H9 (cell line): Measurements from ENCODE around the gene PDE2A. TPM values are rescaled to one million over a fixed set of nuclear protein-coding genes. Genes with fewer than 3 reads are reported as not detected.

Experiments
- DNase-seq: peaks from one replicate; pipeline ENCODE4 v3.0.0-alpha.2; 2017
- H2AFZ ChIP-seq: one replicate; pipeline ENCODE4 v1.6.1; 2013; ENCODE audit warnings: mild to moderate bottlenecking, low read length, control low read depth, moderate library complexity
- H2AK5ac ChIP-seq: 2 replicates; pipeline ENCODE4 v1.6.1; 2013; ENCODE audit warnings: low read length, control low read depth, mixed read lengths; ENCODE audit not compliant: insufficient read length
- H2BK120ac ChIP-seq: one replicate; pipeline ENCODE4 v1.6.1; 2013; ENCODE audit warnings: low read depth, mild to moderate bottlenecking, low read length, control low read depth, inconsistent platforms; ENCODE audit not compliant: poor library complexity, severe bottlenecking
- H2BK12ac ChIP-seq: 2 replicates; pipeline ENCODE4 v1.6.1; 2013; ENCODE audit warnings: low read length, control low read depth, mixed read lengths, low read depth; ENCODE audit not compliant: insufficient read length
- H2BK15ac ChIP-seq: 2 replicates; pipeline ENCODE4 v1.6.1; 2013; ENCODE audit warnings: low read depth, low read length, control low read depth
- H2BK20ac ChIP-seq: one replicate; pipeline ENCODE4 v1.6.1; 2013; ENCODE audit warnings: low read depth, mild to moderate bottlenecking, low read length, control low read depth, inconsistent platforms; ENCODE audit not compliant: poor library complexity, severe bottlenecking
- H2BK5ac ChIP-seq: 2 replicates; pipeline ENCODE4 v1.6.1; 2013; ENCODE audit warnings: low read length, control low read depth, mixed read lengths; ENCODE audit not compliant: insufficient read length
- H3K14ac ChIP-seq: 2 replicates; pipeline ENCODE4 v1.6.1; 2013; ENCODE audit warnings: low read length, control low read depth; ENCODE audit not compliant: insufficient read depth
- H3K18ac ChIP-seq: 2 replicates; pipeline ENCODE4 v1.6.1; 2013; ENCODE audit warnings: low read depth, mild to moderate bottlenecking, mixed read lengths, low read length, control low read depth; ENCODE audit not compliant: insufficient read length
- H3K23ac ChIP-seq: 2 replicates; pipeline ENCODE4 v1.6.1; 2013; ENCODE audit warnings: low read length, control low read depth, mixed read lengths, low read depth; ENCODE audit not compliant: insufficient read length
- H3K23me2 ChIP-seq: 2 replicates; pipeline ENCODE4 v1.6.1; 2013; ENCODE audit warnings: low read depth, mild to moderate bottlenecking, mixed read lengths, low read length, control low read depth; ENCODE audit not compliant: insufficient read length, poor library complexity, severe bottlenecking
- H3K27ac ChIP-seq: 2 replicates; pipeline ENCODE4 v1.5.1; 2013; ENCODE audit warnings: low read length, control low read depth, mixed read lengths, low read depth; ENCODE audit not compliant: insufficient read length
- H3K27me3 ChIP-seq: 2 replicates; pipeline ENCODE4 v1.6.1; 2013; ENCODE audit warnings: low read length, control low read depth, inconsistent platforms; ENCODE audit not compliant: insufficient read depth
- H3K4ac ChIP-seq: 2 replicates; pipeline ENCODE4 v1.6.1; 2013; ENCODE audit warnings: low read depth, mild to moderate bottlenecking, control low read depth, inconsistent platforms, low read length, moderate library complexity
- H3K4me1 ChIP-seq: 2 replicates; pipeline ENCODE4 v1.6.1; 2013; ENCODE audit warnings: low read length, control low read depth, inconsistent platforms; ENCODE audit not compliant: insufficient read depth
- H3K4me2 ChIP-seq: 2 replicates; pipeline ENCODE4 v1.6.1; 2013; ENCODE audit warnings: low read length, control low read depth, mixed read lengths; ENCODE audit not compliant: insufficient read length, insufficient read depth
- H3K56ac ChIP-seq: 2 replicates; pipeline ENCODE4 v1.6.1; 2013; ENCODE audit warnings: low read depth, mild to moderate bottlenecking, mixed read lengths, low read length, control low read depth; ENCODE audit not compliant: insufficient read length
- H3K79me1 ChIP-seq: 2 replicates; pipeline ENCODE4 v1.6.1; 2013; ENCODE audit warnings: low read depth, mild to moderate bottlenecking, moderate library complexity, low read length, control low read depth, inconsistent platforms; ENCODE audit not compliant: insufficient read depth, poor library complexity, severe bottlenecking
- H3K79me2 ChIP-seq: 2 replicates; pipeline ENCODE4 v1.6.1; 2013; ENCODE audit warnings: low read length, control low read depth, inconsistent platforms; ENCODE audit not compliant: insufficient read depth
- H3K9ac ChIP-seq: 2 replicates; pipeline ENCODE4 v1.6.1; 2013; ENCODE audit warnings: low read length, control low read depth, mixed read lengths; ENCODE audit not compliant: insufficient read length; ENCODE audit errors: extremely low read depth
- H3K9me3 ChIP-seq: one replicate; pipeline ENCODE4 v1.6.1; 2013; ENCODE audit warnings: low read depth, low read length, inconsistent platforms; ENCODE audit not compliant: control insufficient read depth
- H3T11ph ChIP-seq: one replicate; pipeline ENCODE4 v1.6.1; 2013; ENCODE audit warnings: mild to moderate bottlenecking, low read length, control low read depth, inconsistent platforms
- H4K20me1 ChIP-seq: one replicate; pipeline ENCODE4 v1.6.1; 2013; ENCODE audit not compliant: control insufficient read depth, insufficient read length, insufficient read depth
- H4K5ac ChIP-seq: 2 replicates; pipeline ENCODE4 v1.6.1; 2013; ENCODE audit warnings: low read depth, mild to moderate bottlenecking, mixed read lengths, low read length, control low read depth; ENCODE audit not compliant: insufficient read length
- H4K8ac ChIP-seq: replicated peaks from 2 replicates; pipeline ENCODE4 v1.6.1; 2013; ENCODE audit warnings: low read length, control low read depth, mixed read lengths, low read depth; ENCODE audit not compliant: insufficient read length
- H4K91ac ChIP-seq: 2 replicates; pipeline ENCODE4 v1.6.1; 2013; ENCODE audit warnings: low read depth, mild to moderate bottlenecking, moderate library complexity, mixed read lengths, low read length, control low read depth; ENCODE audit not compliant: insufficient read length
- H3K27ac Mint-ChIP-seq, 3 experiments: 2 replicates in 2 of 3; 3 replicates in 1 of 3; pipeline ENCODE4 v1.8.0; 2020 to 2021; ENCODE audit warnings: mixed read lengths in 3 of 3, mild to moderate bottlenecking in 1 of 3, moderate library complexity in 1 of 3
- H3K27me3 Mint-ChIP-seq: 2 replicates; pipeline ENCODE4 v1.8.0; 2021; ENCODE audit warnings: low read depth, mild to moderate bottlenecking, moderate library complexity, mixed read lengths
- H3K36me3 Mint-ChIP-seq, 3 experiments: 2 replicates in 2 of 3; 3 replicates in 1 of 3; pipeline ENCODE4 v1.8.0; 2020 to 2021; ENCODE audit warnings: low read depth in 3 of 3, mixed read lengths in 3 of 3; ENCODE audit not compliant: insufficient read depth in 1 of 3
- H3K4me1 Mint-ChIP-seq, 2 experiments: 2 replicates each; pipeline ENCODE4 v1.8.0; 2020; ENCODE audit warnings: mixed read lengths in 2 of 2
- H3K4me3 Mint-ChIP-seq, 2 experiments: 2 replicates in 1 of 2; 3 replicates in 1 of 2; pipeline ENCODE4 v1.8.0; 2020 to 2021; ENCODE audit warnings: mild to moderate bottlenecking in 2 of 2, mixed read lengths in 2 of 2, moderate library complexity in 1 of 2
- H3K9me3 Mint-ChIP-seq, 2 experiments: 2 replicates in 1 of 2; 3 replicates in 1 of 2; pipeline ENCODE4 v1.8.0; 2020; ENCODE audit warnings: mild to moderate bottlenecking in 2 of 2, mixed read lengths in 2 of 2, moderate library complexity in 1 of 2
- WGBS: extraction: QIAGEN DNeasy Blood & Tissue Kit; methylation state at CpG from one replicate; pipeline ENCODE4 v1.1.7; 2013; ENCODE audit warnings: missing lambda C conversion rate, low lambda C conversion rate, mixed read lengths; ENCODE audit not compliant: insufficient read length; ENCODE audit errors: extremely low coverage; 5-methylcytosine and 5-hydroxymethylcytosine counted together
- total RNA-seq: library from RNA; stranded (reverse); gene quantifications from 2 replicates; pipeline ENCODE4 v1.2.1, GENCODE V29; 2021
- TF ChIP-seq, protein P1 (sequence below): fragments of 200-600 bp; sonication (generic); conservative IDR thresholded peaks from 3 replicates; pipeline ENCODE4 v1.8.0; 2021; ENCODE audit warnings: antibody characterized with exemption, mild to moderate bottlenecking

PDE2A gene
- total RNA-seq, 1 experiment from 2014 or later = 3.4 TPM

DNA sequence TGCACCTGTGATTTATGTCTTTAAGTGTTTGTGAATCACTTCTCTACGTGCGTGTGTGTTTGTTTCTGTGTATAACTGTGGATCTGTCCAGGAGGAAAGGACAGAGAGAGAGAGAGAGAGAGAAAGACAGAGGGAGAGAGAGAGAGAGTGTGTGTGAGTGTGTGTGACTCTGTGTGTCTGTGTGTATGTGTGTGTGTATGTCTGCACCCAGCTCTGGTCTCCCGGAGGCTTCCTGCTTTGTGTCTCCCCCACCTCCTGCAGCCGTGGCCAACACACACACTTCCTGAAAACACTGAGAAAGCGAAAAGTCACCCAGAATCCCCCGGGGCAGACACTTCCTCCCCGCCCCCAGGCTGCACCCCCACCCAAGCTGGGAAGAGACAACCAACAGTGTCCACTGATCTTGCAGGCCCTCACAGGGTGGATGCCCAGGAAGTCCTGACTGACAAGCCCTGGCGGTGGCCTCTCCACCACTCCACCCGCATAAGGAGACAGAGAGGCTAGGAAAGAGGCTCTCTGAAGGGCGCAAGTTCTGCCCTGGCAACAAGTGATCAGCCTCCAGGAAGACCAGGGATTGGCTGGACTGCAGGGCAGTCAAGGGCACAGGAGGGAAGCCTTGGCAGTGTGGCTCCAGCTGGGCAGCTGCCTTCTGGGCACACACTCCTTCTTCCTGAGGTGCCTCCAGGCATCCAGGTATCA, 48.0 kb upstream of the PDE2A start:
- no peak overlapping the region for H3K9ac ChIP-seq
- H3K9me3 ChIP-seq = no peaks in the 10 kb centered on the region
- H2AFZ ChIP-seq = no peak overlapping the region
- H3K27ac ChIP-seq = no peak overlapping the region
- no peaks in the 10 kb centered on the region for H3K27me3 ChIP-seq
- DNase-seq = peak; percentile 82
- H2BK12ac ChIP-seq = no peak overlapping the region
- no peak overlapping the region for H3T11ph ChIP-seq
- H3K23ac ChIP-seq = no peak overlapping the region
- peaks cover 9% of the 10 kb centered on the region; the same call in 1 of the 2 replicates for H3K79me2 ChIP-seq
- no peak overlapping the region for H3K14ac ChIP-seq
- no peak overlapping the region for H2BK5ac ChIP-seq
- H4K91ac ChIP-seq = no peak overlapping the region
- H2AK5ac ChIP-seq = no peak overlapping the region
- Mint-ChIP-seq H3K27me3 (no peaks in the 10 kb centered on the region), H3K27ac (peak overlapping the region; percentile 27 to 84 (median 80); a peak in 5 of 7 replicates), H3K36me3 (peaks cover 6 to 19% (median 12%) of the 10 kb centered on the region in 3 experiments; a peak in 5 of 7 replicates), H3K4me1 (peaks cover 17 to 23% of the 10 kb centered on the region in 2 experiments), H3K4me3 (no peak overlapping the region), H3K9me3 (no peaks in the 10 kb centered on the region; a peak in 1 of 5 replicates)
- no CpG with 5 or more reads among the region's 10 CpGs for WGBS
- no peak overlapping the region for H4K5ac ChIP-seq
- no peaks in the 10 kb centered on the region for H3K23me2 ChIP-seq
- no peak overlapping the region for H3K4ac ChIP-seq
- H2BK20ac ChIP-seq = no peak overlapping the region
- no peak overlapping the region for H3K56ac ChIP-seq
- no peak overlapping the region for H3K4me2 ChIP-seq
- peaks cover 3% of the 10 kb centered on the region for H4K20me1 ChIP-seq
- no peak overlapping the region for H4K8ac ChIP-seq
- H3K79me1 ChIP-seq = peaks cover 8% of the 10 kb centered on the region
- no peak overlapping the region for H2BK15ac ChIP-seq
- no peak overlapping the region for H2BK120ac ChIP-seq
- no peaks in the 10 kb centered on the region for H3K4me1 ChIP-seq
- no peak overlapping the region for H3K18ac ChIP-seq
- TF ChIP-seq, protein P1, sequence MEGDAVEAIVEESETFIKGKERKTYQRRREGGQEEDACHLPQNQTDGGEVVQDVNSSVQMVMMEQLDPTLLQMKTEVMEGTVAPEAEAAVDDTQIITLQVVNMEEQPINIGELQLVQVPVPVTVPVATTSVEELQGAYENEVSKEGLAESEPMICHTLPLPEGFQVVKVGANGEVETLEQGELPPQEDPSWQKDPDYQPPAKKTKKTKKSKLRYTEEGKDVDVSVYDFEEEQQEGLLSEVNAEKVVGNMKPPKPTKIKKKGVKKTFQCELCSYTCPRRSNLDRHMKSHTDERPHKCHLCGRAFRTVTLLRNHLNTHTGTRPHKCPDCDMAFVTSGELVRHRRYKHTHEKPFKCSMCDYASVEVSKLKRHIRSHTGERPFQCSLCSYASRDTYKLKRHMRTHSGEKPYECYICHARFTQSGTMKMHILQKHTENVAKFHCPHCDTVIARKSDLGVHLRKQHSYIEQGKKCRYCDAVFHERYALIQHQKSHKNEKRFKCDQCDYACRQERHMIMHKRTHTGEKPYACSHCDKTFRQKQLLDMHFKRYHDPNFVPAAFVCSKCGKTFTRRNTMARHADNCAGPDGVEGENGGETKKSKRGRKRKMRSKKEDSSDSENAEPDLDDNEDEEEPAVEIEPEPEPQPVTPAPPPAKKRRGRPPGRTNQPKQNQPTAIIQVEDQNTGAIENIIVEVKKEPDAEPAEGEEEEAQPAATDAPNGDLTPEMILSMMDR = no peak
